ENCODE results near the gene SLC25A51. TPM values are rescaled to one million over a fixed set of nuclear protein-coding genes. Genes with fewer than 3 reads are reported as not detected.
A peak's percentile ranks its signal among the peaks of the same experiment; 100 is the strongest.

SLC25A51 gene
- total RNA-seq, 1 donor from 2014 or later = 23.8 TPM

DNA sequence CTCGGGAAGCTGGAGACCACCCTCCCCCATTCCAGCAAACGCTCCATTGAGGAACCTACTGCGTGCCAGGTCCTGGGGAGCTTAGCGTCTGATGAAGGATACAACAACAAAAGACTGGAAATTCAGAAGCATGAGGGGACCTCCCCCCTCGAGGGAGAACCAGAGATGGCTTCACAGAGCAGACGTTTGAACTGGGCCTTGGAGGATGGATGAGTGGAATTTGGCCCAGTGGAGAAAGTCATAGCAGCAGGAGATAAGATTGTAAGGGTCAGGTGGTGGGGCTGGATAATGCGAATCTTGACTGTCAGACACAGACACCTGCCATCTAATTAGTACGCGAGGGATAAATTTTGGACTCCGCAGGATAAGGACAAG, 1.2 kb upstream of the SLC25A51 start:
- peak overlapping the region; percentile 85 for H3K4me3 ChIP-seq
- H3K36me3 ChIP-seq = no peaks in the 10 kb centered on the region
- H3K27ac ChIP-seq = peak overlapping the region; percentile 86
- H3K9me3 ChIP-seq = no peaks in the 10 kb centered on the region
- intact Hi-C loops (cut with DNase I) = no loop called here
- H3K4me1 ChIP-seq = peaks cover 48% of the 10 kb centered on the region
- H3K27me3 ChIP-seq (ENCODE audit: low read depth) = no peaks in the 10 kb centered on the region
- DNase-seq (no peak), ATAC-seq (no peak)
- TF ChIP-seq, protein P1, sequence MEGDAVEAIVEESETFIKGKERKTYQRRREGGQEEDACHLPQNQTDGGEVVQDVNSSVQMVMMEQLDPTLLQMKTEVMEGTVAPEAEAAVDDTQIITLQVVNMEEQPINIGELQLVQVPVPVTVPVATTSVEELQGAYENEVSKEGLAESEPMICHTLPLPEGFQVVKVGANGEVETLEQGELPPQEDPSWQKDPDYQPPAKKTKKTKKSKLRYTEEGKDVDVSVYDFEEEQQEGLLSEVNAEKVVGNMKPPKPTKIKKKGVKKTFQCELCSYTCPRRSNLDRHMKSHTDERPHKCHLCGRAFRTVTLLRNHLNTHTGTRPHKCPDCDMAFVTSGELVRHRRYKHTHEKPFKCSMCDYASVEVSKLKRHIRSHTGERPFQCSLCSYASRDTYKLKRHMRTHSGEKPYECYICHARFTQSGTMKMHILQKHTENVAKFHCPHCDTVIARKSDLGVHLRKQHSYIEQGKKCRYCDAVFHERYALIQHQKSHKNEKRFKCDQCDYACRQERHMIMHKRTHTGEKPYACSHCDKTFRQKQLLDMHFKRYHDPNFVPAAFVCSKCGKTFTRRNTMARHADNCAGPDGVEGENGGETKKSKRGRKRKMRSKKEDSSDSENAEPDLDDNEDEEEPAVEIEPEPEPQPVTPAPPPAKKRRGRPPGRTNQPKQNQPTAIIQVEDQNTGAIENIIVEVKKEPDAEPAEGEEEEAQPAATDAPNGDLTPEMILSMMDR (IDR thresholded peaks at IDR 0.05) = no peak

DNA sequence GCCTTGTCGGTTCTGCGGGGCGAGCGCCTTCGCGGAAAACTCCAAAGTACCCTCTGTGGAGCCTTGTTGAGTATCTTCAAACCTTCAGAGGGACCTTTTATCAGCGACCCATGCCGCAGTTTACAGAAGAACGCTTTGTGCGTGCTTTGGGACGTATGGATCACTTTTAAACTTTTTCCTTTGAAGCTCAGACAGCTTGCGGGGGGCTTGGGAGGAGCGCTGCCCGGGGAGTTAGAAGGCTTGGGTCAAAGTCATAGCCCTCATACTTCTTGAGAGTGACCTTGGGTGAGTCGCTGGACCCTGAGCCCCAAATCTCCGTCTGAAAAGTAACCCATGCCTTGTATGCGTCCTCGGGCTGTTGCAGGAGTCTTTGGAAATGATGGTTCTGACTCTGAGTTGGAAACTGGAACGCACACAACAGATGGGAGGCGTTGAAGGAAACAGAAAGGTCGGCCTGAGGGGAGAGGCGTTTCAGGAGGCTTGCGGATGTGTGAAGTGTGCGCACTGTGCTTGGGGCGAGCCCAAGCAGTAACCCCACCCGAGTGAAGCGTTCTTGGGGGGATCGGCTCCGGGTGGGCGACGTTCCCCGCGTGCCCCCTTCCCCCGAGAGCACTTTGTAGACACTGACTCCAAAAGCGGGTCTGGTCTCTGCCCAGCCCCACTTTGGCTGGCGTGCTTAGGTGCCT, 661 bp upstream of the SLC25A51 start:
- peak overlapping the region; percentile 86 for H3K27ac ChIP-seq
- TF ChIP-seq, protein P1 (IDR thresholded peaks at IDR 0.05) = no peak
- H3K4me3 ChIP-seq = peak overlapping the region; percentile 85
- no peaks in the 10 kb centered on the region for H3K9me3 ChIP-seq
- H3K36me3 ChIP-seq = peaks cover 2% of the 10 kb centered on the region
- DNase-seq = no peak
- H3K27me3 ChIP-seq (ENCODE audit: low read depth) = no peaks in the 10 kb centered on the region
- intact Hi-C loops (cut with DNase I) = no loop called here
- ATAC-seq = peak; percentile 0 to 1
- peaks cover 46% of the 10 kb centered on the region for H3K4me1 ChIP-seq

DNA sequence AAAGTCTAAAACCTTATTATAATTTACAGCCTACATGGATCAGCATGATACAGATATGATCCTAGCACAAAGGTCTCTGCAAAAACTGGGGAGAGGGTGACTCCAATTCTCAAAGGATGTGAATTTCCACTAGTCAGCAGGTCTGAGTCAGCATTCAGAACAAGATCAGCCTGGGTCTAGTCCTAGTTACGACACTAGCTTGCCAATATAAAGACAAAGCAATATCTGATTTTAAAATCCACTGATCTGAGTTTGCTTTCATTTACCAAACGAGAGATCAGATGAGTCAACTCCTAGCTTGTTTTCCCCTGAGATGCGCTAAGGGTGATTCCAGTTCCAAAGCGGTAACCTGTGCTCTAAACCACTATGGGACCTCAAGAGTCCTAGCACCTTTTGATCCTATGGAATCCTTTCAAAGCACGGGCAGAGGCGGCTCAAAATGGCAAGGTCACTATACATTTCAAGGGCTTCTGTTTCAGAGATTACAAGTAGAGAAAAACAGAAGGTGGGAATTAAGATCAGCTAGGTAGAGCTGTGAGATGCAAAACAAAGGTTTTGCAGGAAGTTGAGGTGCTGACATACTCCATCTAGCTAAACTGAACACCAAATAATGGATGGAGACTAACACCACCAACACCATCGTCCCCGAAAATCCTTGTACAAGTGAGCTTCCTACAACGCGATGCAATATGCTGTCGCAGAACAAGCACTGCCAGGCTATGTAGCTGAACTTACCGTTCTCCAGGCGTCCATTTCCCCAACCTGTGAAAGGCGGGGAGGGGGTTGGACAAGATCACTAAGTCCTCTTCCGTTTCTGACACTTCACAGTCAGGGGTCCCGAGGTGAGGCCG, 906 bp downstream of the SLC25A51 start:
- Histone ChIP-seq H3K27ac (peak overlapping the region; percentile 86), H3K36me3 (peaks cover 17% of the 10 kb centered on the region), H3K27me3 (ENCODE audit: low read depth) (no peaks in the 10 kb centered on the region), H3K4me1 (peaks cover 31% of the 10 kb centered on the region), H3K9me3 (no peaks in the 10 kb centered on the region), H3K4me3 (peak overlapping the region; percentile 85)
- intact Hi-C loops (cut with DNase I) = no loop called here
- ATAC-seq (peak; percentile 3), DNase-seq (no peak)
- TF ChIP-seq, protein P1 (IDR thresholded peaks at IDR 0.05) = no peak

DNA sequence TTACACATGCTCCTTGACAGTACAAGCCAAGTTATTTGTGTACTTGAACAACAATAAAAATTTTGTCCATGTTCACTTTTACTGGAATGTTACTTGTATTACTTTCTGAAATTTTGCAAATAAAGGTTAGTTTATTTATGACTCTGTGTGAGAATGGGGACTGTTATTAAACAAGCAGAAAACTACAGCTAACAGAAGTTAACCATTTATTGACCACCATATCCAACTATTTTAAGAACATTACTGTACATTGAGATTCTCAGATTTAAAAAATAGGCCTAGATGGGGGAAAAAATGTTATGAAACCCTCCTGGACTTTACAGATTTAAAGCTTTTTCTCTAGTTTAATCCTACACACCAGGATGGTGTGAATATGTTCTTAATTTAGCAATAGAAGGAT, 1.8 kb downstream of the SLC25A51 start:
- TF ChIP-seq, protein P1 (IDR thresholded peaks at IDR 0.05) = no peak
- no peak for DNase-seq
- Histone ChIP-seq H3K27me3 (ENCODE audit: low read depth) (no peaks in the 10 kb centered on the region), H3K9me3 (no peaks in the 10 kb centered on the region), H3K27ac (no peak overlapping the region), H3K4me3 (no peak overlapping the region), H3K36me3 (peaks cover 25% of the 10 kb centered on the region), H3K4me1 (peaks cover 31% of the 10 kb centered on the region)
- ATAC-seq = no peak
- intact Hi-C loops (cut with DNase I) = no loop called here

DNA sequence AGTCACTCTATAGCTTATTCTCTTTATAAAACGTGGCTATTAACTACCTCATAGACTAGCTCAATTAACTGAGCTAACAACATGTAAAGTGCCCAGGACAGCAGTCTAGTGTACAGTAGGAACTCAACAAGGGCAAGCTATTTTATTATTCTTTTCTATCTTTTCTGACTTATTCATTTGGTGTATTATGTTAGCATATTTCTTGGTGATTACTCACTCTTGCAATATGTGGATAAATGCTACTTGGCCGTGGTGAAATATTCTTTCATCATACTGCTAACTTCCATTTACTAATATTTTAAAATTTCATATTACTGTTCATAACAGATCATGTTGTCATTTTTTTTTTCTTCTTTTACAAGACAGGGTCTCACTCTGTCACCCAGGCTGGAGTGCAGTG, 4.9 kb downstream of the SLC25A51 start:
- Histone ChIP-seq H3K36me3 (peaks cover 55% of the 10 kb centered on the region), H3K4me1 (peaks cover 19% of the 10 kb centered on the region), H3K4me3 (no peak overlapping the region), H3K27ac (no peak overlapping the region), H3K9me3 (no peaks in the 10 kb centered on the region), H3K27me3 (ENCODE audit: low read depth) (no peaks in the 10 kb centered on the region)
- TF ChIP-seq, protein P1 (IDR thresholded peaks at IDR 0.05) = no peak
- ATAC-seq (no peak), DNase-seq (no peak)
- intact Hi-C loops (cut with DNase I) = no loop called here
